Activated CD4-positive, alpha-beta memory T cell treated with anti-CD3 and anti-CD28 coated beads for 36 hours (primary cell): ENCODE results near the gene EDN2. TPM values are rescaled to one million over a fixed set of nuclear protein-coding genes. Genes with fewer than 3 reads are reported as not detected.

Source experiments
- total RNA-seq, 2 experiments: library from RNA; stranded (reverse); gene quantifications; one replicate each; pipeline ENCODE4 v1.2.3, GENCODE V29; 2021

Gene EDN2
- total RNA-seq, 2 experiments from 2014 or later: not detected

Other genes starting within 250 kb of the EDN2 start
- gene SCMH1, start 242.4 kb downstream of the EDN2 start, total RNA-seq: 10 to 100 TPM; 17.7 to 20.7 TPM
- gene FOXO6, start 123.2 kb downstream of the EDN2 start, total RNA-seq: under 1 TPM; 0.19 TPM